ENCODE results near the gene CRYGN.

GRCh38 chr7:151430391-151431205 is 9.3 kb downstream of the CRYGN start:
- TF ChIP-seq CTCF (IDR thresholded peaks at IDR 0.05), result no peak
- no peak for TF ChIP-seq POLR2A (IDR thresholded peaks at IDR 0.05)
- TF ChIP-seq POLR2AphosphoS5 (IDR thresholded peaks at IDR 0.05), result no peak

Data from stomach (tissue), 4 donors.